ENCODE data around the gene MARCO. TPM values are rescaled to one million over a fixed set of nuclear protein-coding genes. Genes with fewer than 3 reads are reported as not detected.

The MARCO gene
- total RNA-seq, 5 donors from 2014 or later (not counting 1 experiment from before 2014, with no cell fraction given), result 0.13 to 0.67 (median 0.47) TPM; not detected in 2

DNA sequence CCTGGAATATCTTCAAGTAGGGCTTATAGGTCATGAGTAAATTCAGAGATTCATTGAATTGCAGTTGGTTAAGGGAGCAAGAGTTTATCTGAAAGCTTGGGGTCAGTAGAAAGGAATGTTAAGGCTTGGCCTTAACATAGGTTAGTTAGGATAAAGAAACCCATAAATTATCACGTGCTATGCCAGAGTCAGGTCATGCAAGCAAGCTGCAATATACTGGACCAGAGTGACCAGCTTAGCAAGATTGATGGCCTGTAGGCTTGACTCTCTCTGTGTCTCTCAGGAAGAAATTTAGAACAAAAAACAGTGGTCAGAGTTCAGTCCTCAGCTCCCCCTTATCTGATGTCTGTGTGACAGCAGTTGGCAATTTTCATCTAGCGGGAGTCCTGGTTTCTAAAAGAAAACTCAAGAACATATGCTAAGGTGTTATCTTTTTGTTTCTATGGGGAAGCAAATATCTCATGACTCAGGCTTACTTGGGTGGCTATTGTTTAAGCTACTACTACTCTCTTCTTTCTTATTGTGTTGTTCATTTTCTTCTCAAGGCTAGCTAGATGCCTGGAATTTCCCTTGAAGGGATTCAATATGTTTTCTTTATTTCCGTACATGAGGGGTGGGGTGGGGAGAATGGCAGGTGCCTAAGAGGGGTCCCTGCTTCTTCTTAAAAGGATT lies 28.7 kb upstream of the MARCO start:
- POLR2A ChIA-PET, result no interaction called here
- H3K27ac Mint-ChIP-seq, result peak overlapping the region in 1 of 2 donors; percentile 12
- CTCF ChIA-PET, result no interaction called here

DNA sequence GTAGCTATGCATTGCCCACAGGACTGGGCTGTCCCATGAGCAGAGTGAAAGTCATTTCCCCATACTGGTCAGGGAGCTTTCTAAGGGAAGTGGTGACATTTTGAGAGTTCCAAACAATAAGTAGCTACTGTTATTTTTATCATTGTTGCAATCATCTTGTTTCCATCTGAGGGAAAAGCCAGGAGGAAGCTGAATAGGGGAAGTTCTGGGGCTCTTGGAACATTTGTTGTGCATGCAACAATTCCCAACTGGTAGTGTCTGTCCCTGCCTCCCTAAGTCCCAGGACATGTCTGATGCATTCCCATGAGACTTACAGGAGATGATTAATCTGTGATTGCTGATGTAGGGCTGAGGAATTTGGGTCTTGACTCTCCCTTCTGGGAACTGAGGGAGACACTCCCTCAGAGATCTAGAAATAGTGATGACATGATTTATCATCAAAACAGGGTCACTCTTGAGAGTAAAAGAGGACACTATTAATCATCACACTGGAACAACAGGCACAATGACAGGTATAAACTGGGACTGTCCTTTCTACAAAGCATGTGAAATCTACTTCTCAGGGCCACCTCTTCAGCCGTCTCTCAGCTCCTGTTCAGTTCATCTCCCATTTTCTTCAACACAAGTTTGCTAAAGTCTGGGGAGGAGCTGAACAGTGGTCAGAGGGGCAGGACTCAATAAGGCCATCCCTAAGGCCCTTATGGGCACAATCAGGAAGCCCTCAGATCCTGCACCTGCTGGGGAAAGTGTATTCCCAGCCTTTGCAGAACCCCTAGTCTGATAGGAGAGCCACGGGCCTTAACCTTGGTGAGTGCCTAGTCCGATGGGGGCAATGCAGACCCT lies 28.0 kb upstream of the MARCO start:
- ChIA-PET CTCF (no interaction called here), POLR2A (no interaction called here)
- Histone ChIP-seq H3K9me3 (no peaks in the 10 kb centered on the region), H3K4me3 (ENCODE audit: control insufficient read depth in 1 of 2, extremely low read depth in 1 of 2, low read length in 1 of 2) (no peak overlapping the region), H3K36me3 (ENCODE audit: control insufficient read depth in 2 of 2, extremely low read depth in 1 of 2, insufficient read depth in 1 of 2, low read length in 1 of 2) (no peaks in the 10 kb centered on the region), H3K27me3 (replicated peaks in 1 of 2; ENCODE audit: control insufficient read depth in 2 of 2, extremely low read depth in 1 of 2, insufficient read depth in 2 of 2, low read length in 1 of 2) (peaks cover 0 to 5% of the 10 kb centered on the region in 2 experiments), H3K27ac (ENCODE audit: low read length) (no peak overlapping the region), H3K4me1 (ENCODE audit: control insufficient read depth in 1 of 2, extremely low read depth in 1 of 2, insufficient read depth in 2 of 2, low read length in 2 of 2) (no peaks in the 10 kb centered on the region)
- H3K9me3 Mint-ChIP-seq, result no peaks in the 10 kb centered on the region
- no peaks in the 10 kb centered on the region for H3K36me3 Mint-ChIP-seq
- no peak overlapping the region for H3K27ac Mint-ChIP-seq
- H3K4me1 Mint-ChIP-seq, result no peaks in the 10 kb centered on the region
- ATAC-seq (replicated peaks in 1 of 4) (no peak), DNase-seq (no peak)
- peaks cover 3 to 4% of the 10 kb centered on the region in 2 donors for H3K27me3 Mint-ChIP-seq
- 100% methylated on average over 1 of the region's 3 CpGs for whole genome bisulfite sequencing (ENCODE audit: insufficient coverage)
- no peak overlapping the region for H3K4me3 Mint-ChIP-seq

More for the DNA sequence above, 28.7 kb upstream of the MARCO start:
- no peak for DNase-seq
- 94% methylated on average over 2 of the region's 3 CpGs for WGBS (ENCODE audit: insufficient coverage)
- no peaks in the 10 kb centered on the region for H3K9me3 ChIP-seq
- H3K36me3 ChIP-seq (ENCODE audit: control insufficient read depth in 2 of 2, extremely low read depth in 1 of 2, insufficient read depth in 1 of 2, low read length in 1 of 2), result no peaks in the 10 kb centered on the region
- Mint-ChIP-seq H3K4me1 (no peaks in the 10 kb centered on the region), H3K36me3 (no peaks in the 10 kb centered on the region), H3K4me3 (no peak overlapping the region), H3K9me3 (no peaks in the 10 kb centered on the region), H3K27me3 (peaks cover 3 to 4% of the 10 kb centered on the region in 2 donors)
- H3K27ac ChIP-seq (ENCODE audit: low read length), result no peak overlapping the region
- no peaks in the 10 kb centered on the region for H3K4me1 ChIP-seq (ENCODE audit: control insufficient read depth in 1 of 2, extremely low read depth in 1 of 2, insufficient read depth in 2 of 2, low read length in 2 of 2)
- H3K27me3 ChIP-seq (replicated peaks in 1 of 2; ENCODE audit: control insufficient read depth in 2 of 2, extremely low read depth in 1 of 2, insufficient read depth in 2 of 2, low read length in 1 of 2), result peaks cover 0 to 5% of the 10 kb centered on the region in 2 experiments
- H3K4me3 ChIP-seq (ENCODE audit: control insufficient read depth in 1 of 2, extremely low read depth in 1 of 2, low read length in 1 of 2), result no peak overlapping the region
- no peak for ATAC-seq (replicated peaks in 1 of 4)

DNA sequence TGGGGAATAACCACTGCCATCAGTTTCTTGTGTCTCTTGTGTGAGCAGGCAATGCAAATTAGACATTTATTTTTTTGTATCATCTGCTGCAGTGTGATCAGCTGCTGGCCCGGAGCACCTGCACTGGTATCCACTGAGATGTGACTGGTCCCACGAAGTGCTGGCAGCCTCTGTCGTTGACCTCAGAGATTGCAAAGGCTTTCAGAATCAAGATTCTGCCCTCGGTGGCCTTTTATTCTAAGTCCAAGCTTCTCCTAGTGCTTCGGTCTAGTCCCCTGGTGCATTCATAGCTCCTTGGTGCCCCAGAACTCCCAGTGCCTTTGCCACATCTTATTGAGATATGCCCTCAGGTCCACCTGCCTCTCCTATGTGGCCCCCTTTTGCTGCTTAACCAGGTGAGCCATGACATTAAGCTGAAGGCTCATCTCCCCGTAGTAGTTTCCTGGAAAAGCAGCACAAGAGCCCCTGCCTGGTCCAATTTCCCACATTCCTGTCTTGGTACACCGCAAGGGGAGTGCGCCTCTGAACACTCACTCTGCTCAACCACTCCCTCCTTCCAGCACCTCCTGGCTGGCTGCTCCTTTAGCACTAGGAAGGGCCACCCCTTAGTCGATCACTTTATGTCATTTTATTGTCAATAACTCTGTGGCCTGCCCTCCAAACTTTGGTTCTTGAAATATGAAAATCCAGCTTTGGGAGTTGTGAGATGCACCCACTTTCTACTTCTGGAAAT lies 27.1 kb upstream of the MARCO start:
- H3K27me3 Mint-ChIP-seq, result peaks cover 3 to 4% of the 10 kb centered on the region in 2 donors
- ChIA-PET POLR2A (no interaction called here), CTCF (no interaction called here)
- ATAC-seq (replicated peaks in 1 of 4), result no peak
- no peak overlapping the region for H3K4me3 Mint-ChIP-seq
- H3K9me3 Mint-ChIP-seq, result no peaks in the 10 kb centered on the region
- Histone ChIP-seq H3K4me3 (ENCODE audit: control insufficient read depth in 1 of 2, extremely low read depth in 1 of 2, low read length in 1 of 2) (no peak overlapping the region), H3K36me3 (ENCODE audit: control insufficient read depth in 2 of 2, extremely low read depth in 1 of 2, insufficient read depth in 1 of 2, low read length in 1 of 2) (no peaks in the 10 kb centered on the region), H3K4me1 (ENCODE audit: control insufficient read depth in 1 of 2, extremely low read depth in 1 of 2, insufficient read depth in 2 of 2, low read length in 2 of 2) (no peaks in the 10 kb centered on the region), H3K27me3 (replicated peaks in 1 of 2; ENCODE audit: control insufficient read depth in 2 of 2, extremely low read depth in 1 of 2, insufficient read depth in 2 of 2, low read length in 1 of 2) (peaks cover 0 to 5% of the 10 kb centered on the region in 2 experiments), H3K9me3 (no peaks in the 10 kb centered on the region), H3K27ac (ENCODE audit: low read length) (no peak overlapping the region)
- no peaks in the 10 kb centered on the region for H3K36me3 Mint-ChIP-seq
- no peaks in the 10 kb centered on the region for H3K4me1 Mint-ChIP-seq
- no peak for DNase-seq
- 65% methylated on average over 7 of the region's 9 CpGs for WGBS (ENCODE audit: insufficient coverage)
- H3K27ac Mint-ChIP-seq, result no peak overlapping the region

DNA sequence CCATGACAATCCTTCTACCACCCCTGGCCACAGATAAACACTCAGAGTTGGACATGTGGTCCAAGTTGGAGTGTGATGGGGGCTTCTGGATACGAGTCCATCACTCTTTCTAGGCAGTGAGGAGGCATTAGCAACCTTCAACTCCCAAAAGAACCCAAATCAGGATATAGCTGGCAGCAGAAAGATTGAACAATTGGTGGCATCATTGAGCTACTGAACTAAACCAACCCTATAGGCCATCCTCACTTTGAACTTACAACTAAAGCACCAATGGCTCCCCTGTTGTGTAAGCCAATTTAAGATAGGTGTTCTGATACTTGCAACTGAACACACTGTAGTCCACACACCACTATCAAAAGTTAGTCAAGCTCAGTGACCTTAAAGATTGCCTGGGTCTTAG lies 24.0 kb upstream of the MARCO start:
- Mint-ChIP-seq H3K27me3 (peaks cover 4 to 14% of the 10 kb centered on the region in 2 donors), H3K4me3 (no peak overlapping the region), H3K4me1 (peaks cover 3 to 6% (median 3%) of the 10 kb centered on the region in 3 donors), H3K9me3 (no peaks in the 10 kb centered on the region), H3K36me3 (no peaks in the 10 kb centered on the region), H3K27ac (no peak overlapping the region)
- whole genome bisulfite sequencing (ENCODE audit: insufficient coverage), result no CpG with 5 or more reads among the region's 1 CpG
- Histone ChIP-seq H3K9me3 (no peaks in the 10 kb centered on the region), H3K4me3 (ENCODE audit: control insufficient read depth in 1 of 2, extremely low read depth in 1 of 2, low read length in 1 of 2) (no peak overlapping the region), H3K4me1 (ENCODE audit: control insufficient read depth in 1 of 2, extremely low read depth in 1 of 2, insufficient read depth in 2 of 2, low read length in 2 of 2) (no peaks in the 10 kb centered on the region), H3K27ac (ENCODE audit: low read length) (no peak overlapping the region), H3K36me3 (ENCODE audit: control insufficient read depth in 2 of 2, extremely low read depth in 1 of 2, insufficient read depth in 1 of 2, low read length in 1 of 2) (no peaks in the 10 kb centered on the region), H3K27me3 (replicated peaks in 1 of 2; ENCODE audit: control insufficient read depth in 2 of 2, extremely low read depth in 1 of 2, insufficient read depth in 2 of 2, low read length in 1 of 2) (peaks cover 0 to 5% of the 10 kb centered on the region in 2 experiments)
- DNase-seq (no peak), ATAC-seq (replicated peaks in 1 of 4) (no peak)
- CTCF ChIA-PET, result no interaction called here
- POLR2A ChIA-PET, result no interaction called here

DNA sequence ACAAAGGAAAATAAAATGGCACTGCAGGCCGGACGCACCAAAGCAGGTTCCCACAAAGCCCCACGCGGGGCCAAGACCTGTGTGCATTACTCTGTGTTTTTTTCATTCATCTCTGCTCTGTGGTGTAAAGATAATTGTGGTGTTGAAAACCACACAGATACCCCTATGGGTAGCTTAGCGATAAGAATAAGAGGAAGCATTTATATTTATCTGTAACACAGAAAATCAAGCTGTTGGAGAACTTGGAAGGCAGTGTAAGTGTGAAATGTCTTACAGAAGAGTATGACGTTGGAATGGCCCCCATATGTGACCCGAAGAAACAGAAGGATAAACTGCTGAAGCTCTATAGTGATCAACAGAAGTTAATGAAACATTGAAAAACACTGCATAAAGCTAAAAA lies 20.3 kb upstream of the MARCO start:
- no peaks in the 10 kb centered on the region for H3K27me3 ChIP-seq (replicated peaks in 1 of 2; ENCODE audit: control insufficient read depth in 2 of 2, extremely low read depth in 1 of 2, insufficient read depth in 2 of 2, low read length in 1 of 2)
- Mint-ChIP-seq H3K4me3 (no peak overlapping the region), H3K27me3 (peaks cover 4 to 27% of the 10 kb centered on the region in 2 donors), H3K4me1 (peaks cover 3 to 6% (median 3%) of the 10 kb centered on the region in 3 donors), H3K27ac (no peak overlapping the region), H3K36me3 (no peaks in the 10 kb centered on the region), H3K9me3 (no peaks in the 10 kb centered on the region)
- WGBS (ENCODE audit: insufficient coverage), result 0% methylated on average over 2 of the region's 7 CpGs
- H3K27ac ChIP-seq (ENCODE audit: low read length), result no peak overlapping the region
- no peak for DNase-seq
- ATAC-seq (replicated peaks in 1 of 4), result no peak
- no peak overlapping the region for H3K4me3 ChIP-seq (ENCODE audit: control insufficient read depth in 1 of 2, extremely low read depth in 1 of 2, low read length in 1 of 2)
- ChIA-PET POLR2A (no interaction called here), CTCF (no interaction called here)
- H3K36me3 ChIP-seq (ENCODE audit: control insufficient read depth in 2 of 2, extremely low read depth in 1 of 2, insufficient read depth in 1 of 2, low read length in 1 of 2), result no peaks in the 10 kb centered on the region
- H3K9me3 ChIP-seq, result no peaks in the 10 kb centered on the region
- H3K4me1 ChIP-seq (ENCODE audit: control insufficient read depth in 1 of 2, extremely low read depth in 1 of 2, insufficient read depth in 2 of 2, low read length in 2 of 2), result no peaks in the 10 kb centered on the region

DNA sequence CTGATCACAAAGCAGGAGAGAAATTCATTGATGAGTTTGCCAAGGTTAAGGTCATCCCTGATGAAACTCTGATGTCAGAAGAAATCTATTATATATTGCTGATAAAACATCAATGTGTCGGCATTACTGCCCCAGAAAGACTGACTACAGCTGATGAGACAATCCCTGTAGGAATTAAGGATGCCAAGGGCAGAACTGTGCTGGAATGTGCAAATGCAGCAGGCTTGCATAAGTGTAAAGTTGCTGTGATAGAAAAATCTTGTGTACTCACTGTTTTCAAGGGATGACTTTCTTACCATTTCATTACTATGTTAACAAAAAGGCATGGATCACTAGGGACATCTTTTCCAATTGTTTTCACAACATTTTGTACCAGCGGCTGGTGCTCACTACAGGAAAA lies 19.7 kb upstream of the MARCO start:
- Mint-ChIP-seq H3K4me1 (peaks cover 3 to 6% (median 3%) of the 10 kb centered on the region in 3 donors), H3K4me3 (no peak overlapping the region), H3K27ac (no peak overlapping the region), H3K9me3 (no peaks in the 10 kb centered on the region), H3K27me3 (peaks cover 6 to 30% of the 10 kb centered on the region in 2 donors), H3K36me3 (no peaks in the 10 kb centered on the region)
- DNase-seq (no peak), ATAC-seq (replicated peaks in 1 of 4) (no peak)
- no peak overlapping the region for H3K4me3 ChIP-seq (ENCODE audit: control insufficient read depth in 1 of 2, extremely low read depth in 1 of 2, low read length in 1 of 2)
- H3K27ac ChIP-seq (ENCODE audit: low read length), result no peak overlapping the region
- no peaks in the 10 kb centered on the region for H3K4me1 ChIP-seq (ENCODE audit: control insufficient read depth in 1 of 2, extremely low read depth in 1 of 2, insufficient read depth in 2 of 2, low read length in 2 of 2)
- no peaks in the 10 kb centered on the region for H3K36me3 ChIP-seq (ENCODE audit: control insufficient read depth in 2 of 2, extremely low read depth in 1 of 2, insufficient read depth in 1 of 2, low read length in 1 of 2)
- 86% methylated on average over 1 of the region's 2 CpGs for WGBS (ENCODE audit: insufficient coverage)
- H3K27me3 ChIP-seq (replicated peaks in 1 of 2; ENCODE audit: control insufficient read depth in 2 of 2, extremely low read depth in 1 of 2, insufficient read depth in 2 of 2, low read length in 1 of 2), result no peaks in the 10 kb centered on the region
- ChIA-PET CTCF (no interaction called here), POLR2A (no interaction called here)
- no peaks in the 10 kb centered on the region for H3K9me3 ChIP-seq
